Thymus (tissue), 11 donors: Measurements from ENCODE around the gene PAGE2B. TPM values are rescaled to one million over a fixed set of nuclear protein-coding genes. Genes with fewer than 3 reads are reported as not detected.

Experiments used
- DNase-seq, 9 donors: peaks; one replicate each; pipeline ENCODE4 v3.0.0-alpha.2; 2013; ENCODE audit warnings: low spot score in 9 of 9, low read depth in 6 of 9, missing footprints in 1 of 9
- H3K27ac ChIP-seq, 2 donors: one replicate each; pipeline ENCODE4 v1.5.1; 2013; ENCODE audit warnings: control low read depth in 1 of 2, low read depth in 1 of 2, low read length in 1 of 2, mild to moderate bottlenecking in 1 of 2, moderate library complexity in 1 of 2
- H3K27me3 ChIP-seq, 2 donors: one replicate each; pipeline ENCODE4 v1.5.1; 2013; ENCODE audit warnings: low read length in 1 of 2; ENCODE audit not compliant: control insufficient read depth in 2 of 2, insufficient read depth in 1 of 2
- H3K36me3 ChIP-seq, 2 donors: one replicate each; pipeline ENCODE4 v1.5.1; 2013; ENCODE audit warnings: low read length in 1 of 2, mild to moderate bottlenecking in 1 of 2, moderate library complexity in 1 of 2; ENCODE audit not compliant: control insufficient read depth in 2 of 2, insufficient read depth in 2 of 2
- H3K4me1 ChIP-seq, 2 donors: one replicate each; pipeline ENCODE4 v1.5.1; 2013; ENCODE audit warnings: low read length in 2 of 2; ENCODE audit not compliant: control insufficient read depth in 2 of 2, insufficient read depth in 2 of 2
- H3K4me3 ChIP-seq, 2 donors: one replicate each; pipeline ENCODE4 v1.5.1; 2013; ENCODE audit warnings: low read length in 2 of 2, control low read depth in 1 of 2, mild to moderate bottlenecking in 1 of 2
- H3K9me3 ChIP-seq, 2 donors: one replicate each; pipeline ENCODE4 v1.5.1; 2013; ENCODE audit warnings: low read length in 1 of 2, mild to moderate bottlenecking in 1 of 2; ENCODE audit not compliant: control insufficient read depth in 2 of 2, insufficient read depth in 1 of 2
- WGBS: extraction: QIAGEN DNeasy Blood & Tissue Kit; methylation state at CpG from one replicate; pipeline ENCODE4 v1.1.7; 2013; 5-methylcytosine and 5-hydroxymethylcytosine counted together
- polyA plus RNA-seq: library from polyadenylated mRNA; stranded (reverse); fragments of 200-250 nt; gene quantifications from one replicate; pipeline ENCODE4 v1.2.3, GENCODE V29; 2013
- total RNA-seq: library from RNA; stranded (reverse); fragments of 120-200 nt; gene quantifications from one replicate; pipeline ENCODE4 v1.2.4, GENCODE V29; 2013
- donor health status: healthy.

PAGE2B gene
- total and polyA plus RNA-seq, 2 donors = 0.14 to 1.2 TPM

DNA sequence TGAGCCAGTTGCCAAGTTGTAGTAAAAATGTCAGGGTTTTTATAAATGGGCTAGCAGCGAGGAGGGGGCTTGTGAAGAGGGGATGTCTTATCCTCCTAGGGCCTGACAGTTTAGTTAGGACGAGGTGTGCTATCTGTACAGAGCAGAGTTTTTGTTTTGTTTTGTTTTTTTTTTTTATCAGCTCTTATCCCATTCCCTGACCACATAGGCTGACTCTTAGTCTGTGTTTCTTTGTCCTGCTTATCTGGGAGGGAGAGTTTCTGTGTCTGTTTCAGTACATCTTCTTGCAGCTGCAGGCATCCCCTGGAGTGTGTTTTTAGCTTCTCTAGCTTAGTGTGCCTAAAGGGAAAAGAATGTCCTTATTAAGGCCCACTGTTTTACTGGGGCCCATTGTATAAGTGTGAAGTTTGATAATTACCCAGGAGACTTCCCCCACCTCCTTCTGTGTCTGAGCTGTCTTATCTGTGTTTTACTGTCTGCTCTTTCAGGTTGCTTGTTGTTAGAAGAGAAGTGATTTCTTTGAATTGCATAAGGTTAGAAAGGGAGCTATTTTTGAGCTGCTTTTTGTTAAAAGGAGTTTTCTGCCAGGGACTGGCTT lies 46.0 kb downstream of the PAGE2B start:
- Histone ChIP-seq H3K4me1 (no peaks in the 10 kb centered on the region), H3K36me3 (no peaks in the 10 kb centered on the region), H3K4me3 (no peak overlapping the region), H3K27me3 (no peaks in the 10 kb centered on the region), H3K27ac (no peak overlapping the region), H3K9me3 (no peaks in the 10 kb centered on the region)
- DNase-seq = no peak
- 93% methylated on average over 2 of the region's 2 CpGs for WGBS

GRCh38 chrX:55123900-55124299 lies 49.1 kb downstream of the PAGE2B start:
- H3K27ac ChIP-seq = no peak overlapping the region
- H3K4me3 ChIP-seq = no peak overlapping the region
- H3K4me1 ChIP-seq = no peaks in the 10 kb centered on the region
- 100% methylated on average over 7 of the region's 7 CpGs for WGBS
- H3K36me3 ChIP-seq = no peaks in the 10 kb centered on the region
- H3K9me3 ChIP-seq = no peaks in the 10 kb centered on the region
- DNase-seq = no peak
- H3K27me3 ChIP-seq = no peaks in the 10 kb centered on the region

- no peak overlapping the region for H3K4me3 ChIP-seq
- no peak overlapping the region for H3K27ac ChIP-seq
- no peak for DNase-seq
- no peaks in the 10 kb centered on the region for H3K4me1 ChIP-seq
- no peaks in the 10 kb centered on the region for H3K9me3 ChIP-seq
- no peaks in the 10 kb centered on the region for H3K27me3 ChIP-seq
- WGBS = 87% methylated on average over 2 of the region's 2 CpGs
- H3K36me3 ChIP-seq = no peaks in the 10 kb centered on the region
These were observed 52.9 kb downstream of the PAGE2B start for GRCh38 chrX:55127692-55128091.

Other genes starting within 250 kb of the PAGE2B start
- 17.3 TPM for gene TRO, start 154.2 kb upstream of the PAGE2B start, total RNA-seq
- 12.4 TPM for gene TRO, start 154.2 kb upstream of the PAGE2B start, polyA plus RNA-seq
- 0.19 TPM for gene PFKFB1, start 80.8 kb upstream of the PAGE2B start, total RNA-seq
- 0.41 TPM for gene PFKFB1, start 80.8 kb upstream of the PAGE2B start, polyA plus RNA-seq
- gene APEX2, start 74.7 kb upstream of the PAGE2B start, total RNA-seq = 6.7 TPM
- gene APEX2, start 74.7 kb upstream of the PAGE2B start, polyA plus RNA-seq = 9.0 TPM
- gene ALAS2, start 44.1 kb upstream of the PAGE2B start, total RNA-seq = 16.9 TPM
- gene ALAS2, start 44.1 kb upstream of the PAGE2B start, polyA plus RNA-seq = 0.41 TPM
- gene PAGE2, start 14.0 kb downstream of the PAGE2B start, total RNA-seq = 0.24 TPM
- gene PAGE2, start 14.0 kb downstream of the PAGE2B start, polyA plus RNA-seq = 1.1 TPM
- 0.14 TPM for gene PAGE5, start 145.3 kb downstream of the PAGE2B start, total RNA-seq
- 0.32 TPM for gene PAGE5, start 145.3 kb downstream of the PAGE2B start, polyA plus RNA-seq
- not detected for gene PAGE3, start 189.9 kb downstream of the PAGE2B start, total RNA-seq
- gene PAGE3, start 189.9 kb downstream of the PAGE2B start, polyA plus RNA-seq = not detected